GM23338 (cell line): ENCODE data around the gene PPP1R27. TPM values are rescaled to one million over a fixed set of nuclear protein-coding genes. Genes with fewer than 3 reads are reported as not detected.

Source experiments
- ATAC-seq: fragments of 200-7000 bp; cut with Tn5 transposase; 3 replicates; pipeline ENCODE4 v1.9.1; 2020
- DNase-seq: peaks from one replicate; pipeline ENCODE4 v3.0.0-alpha.2; 2015; ENCODE audit warnings: low spot score
- H2AFZ ChIP-seq: fragments of 200-600 bp; sonication (generic); 2 replicates; pipeline ENCODE4 v1.8.0; 2016; ENCODE audit warnings: antibody characterized with exemption, mild to moderate bottlenecking, moderate library complexity
- H3F3A ChIP-seq: fragments of 200-600 bp; sonication (generic); replicated peaks from 2 replicates; pipeline ENCODE4 v1.8.0; 2017; ENCODE audit warnings: antibody characterized with exemption, mixed run types, low read depth
- H3K27ac ChIP-seq: fragments of 200-600 bp; sonication (generic); 2 replicates; pipeline ENCODE4 v1.6.1; 2016; ENCODE audit warnings: low read depth
- H3K27me3 ChIP-seq: fragments of 200-600 bp; sonication (generic); 2 replicates; pipeline ENCODE4 v1.8.0; 2016; ENCODE audit warnings: mild to moderate bottlenecking, mixed run types, moderate library complexity; ENCODE audit not compliant: insufficient read depth
- H3K36me3 ChIP-seq: fragments of 200-600 bp; sonication (generic); 2 replicates; pipeline ENCODE4 v1.8.0; 2016; ENCODE audit warnings: mild to moderate bottlenecking; ENCODE audit not compliant: insufficient read depth
- H3K4me1 ChIP-seq: fragments of 200-600 bp; sonication (generic); 2 replicates; pipeline ENCODE4 v1.8.0; 2016; ENCODE audit warnings: mild to moderate bottlenecking, moderate library complexity; ENCODE audit not compliant: insufficient read depth
- H3K4me2 ChIP-seq: fragments of 200-600 bp; sonication (generic); 2 replicates; pipeline ENCODE4 v1.7.1; 2017; ENCODE audit warnings: mixed run types
- H3K4me3 ChIP-seq: fragments of 200-600 bp; sonication (generic); 2 replicates; pipeline ENCODE4 v1.6.1; 2016; ENCODE audit warnings: mixed run types
- H3K79me2 ChIP-seq: fragments of 200-600 bp; sonication (generic); replicated peaks from 2 replicates; pipeline ENCODE4 v1.8.0; 2017; ENCODE audit warnings: mild to moderate bottlenecking; ENCODE audit not compliant: insufficient read depth
- H3K9me2 ChIP-seq: fragments of 200-600 bp; sonication (generic); 2 replicates; pipeline ENCODE4 v1.8.0; 2017; ENCODE audit not compliant: insufficient read depth
- H4K20me1 ChIP-seq: fragments of 200-600 bp; sonication (generic); replicated peaks from 2 replicates; pipeline ENCODE4 v1.8.0; 2017; ENCODE audit warnings: mild to moderate bottlenecking; ENCODE audit not compliant: insufficient read depth
- H3K27ac Mint-ChIP-seq: 2 replicates; pipeline ENCODE4 v1.8.0; 2020; ENCODE audit warnings: inconsistent platforms, mild to moderate bottlenecking, moderate library complexity, mixed read lengths
- H3K27me3 Mint-ChIP-seq: 3 replicates; pipeline ENCODE4 v1.8.0; 2022; ENCODE audit warnings: low read depth, mild to moderate bottlenecking, moderate library complexity, mixed read lengths, inconsistent platforms; ENCODE audit not compliant: insufficient read depth, poor library complexity
- H3K36me3 Mint-ChIP-seq: 3 replicates; pipeline ENCODE4 v1.8.0; 2021; ENCODE audit warnings: low read depth, mild to moderate bottlenecking, inconsistent platforms, moderate library complexity, mixed read lengths
- H3K4me1 Mint-ChIP-seq: 3 replicates; pipeline ENCODE4 v1.8.0; 2020; ENCODE audit warnings: mild to moderate bottlenecking, inconsistent platforms, mixed read lengths
- H3K4me3 Mint-ChIP-seq: 3 replicates; pipeline ENCODE4 v1.8.0; 2021; ENCODE audit warnings: moderate library complexity, mild to moderate bottlenecking, inconsistent platforms, mixed read lengths
- H3K9me3 Mint-ChIP-seq: 3 replicates; pipeline ENCODE4 v1.8.0; 2020; ENCODE audit warnings: moderate library complexity, mild to moderate bottlenecking, inconsistent platforms, mixed read lengths
- CREB1 ChIP-seq: fragments of 250-450 bp; sonication (Bioruptor Pico); IDR thresholded peaks from 2 replicates; pipeline ENCODE4 v1.5.0; 2020; ENCODE audit warnings: low read depth, mild to moderate bottlenecking, moderate library complexity
- EZH2 ChIP-seq: fragments of 200-600 bp; sonication (generic); IDR thresholded peaks from one replicate; pipeline ENCODE4 v1.8.0; 2017; ENCODE audit warnings: antibody characterized with exemption, mild to moderate bottlenecking, low read depth; ENCODE audit not compliant: unreplicated experiment
- EZH2phosphoT487 ChIP-seq: fragments of 200-600 bp; sonication (generic); IDR thresholded peaks from one replicate; pipeline ENCODE4 v1.8.1; 2018; ENCODE audit warnings: antibody characterized with exemption; ENCODE audit not compliant: unreplicated experiment
- JUNB ChIP-seq: IDR thresholded peaks from one replicate; pipeline ENCODE4 v1.6.1; 2016; ENCODE audit warnings: antibody characterized with exemption; ENCODE audit not compliant: unreplicated experiment
- NANOG ChIP-seq: IDR thresholded peaks from 2 replicates; pipeline ENCODE4 v1.6.1; 2016; ENCODE audit warnings: antibody characterized with exemption, borderline replicate concordance
- STAT1 ChIP-seq: IDR thresholded peaks from one replicate; pipeline ENCODE4 v1.6.1; 2016; ENCODE audit warnings: antibody characterized with exemption; ENCODE audit not compliant: unreplicated experiment
- ZNF114 ChIP-seq: fragments of 250-450 bp; sonication (Bioruptor Pico); IDR thresholded peaks from 2 replicates; pipeline ENCODE4 v1.5.0; 2020; ENCODE audit warnings: mild to moderate bottlenecking, moderate library complexity
- ZNF331 ChIP-seq: fragments of 250-450 bp; sonication (Bioruptor Pico); IDR thresholded peaks from 2 replicates; pipeline ENCODE4 v1.5.0; 2020; ENCODE audit warnings: low read depth, mild to moderate bottlenecking, moderate library complexity
- polyA plus RNA-seq: library from polyadenylated mRNA; unstranded; fragments of >200 nt; fragmentation: Nextera tagmentation; extraction: Ambion mirVana; gene quantifications from 2 replicates; pipeline ENCODE4 v1.2.1, GENCODE V29; 2016
- total RNA-seq: library from RNA; depleted of rRNA; stranded (reverse); fragments of >200 nt; shearing (Covaris generic); gene quantifications from 2 replicates; pipeline ENCODE4 v1.2.3, GENCODE V29; 2014
- TF ChIP-seq, protein P1 (sequence below): IDR thresholded peaks from 2 replicates; pipeline ENCODE4 v1.6.1; 2016; ENCODE audit warnings: antibody characterized with exemption
- TF ChIP-seq, protein P2 (sequence below), 2 experiments: fragments of 200-600 bp in 1 of 2; sonication (generic) in 1 of 2; conservative IDR thresholded peaks; 2 replicates each; pipeline versions ENCODE4 v1.5.1 to v1.6.1; 2016 to 2017; ENCODE audit warnings: antibody characterized with exemption in 2 of 2, low read depth in 2 of 2, mild to moderate bottlenecking in 2 of 2, moderate library complexity in 1 of 2

Gene PPP1R27
- total and polyA plus RNA-seq, 2 experiments from 2014 or later, result 0.65 TPM; not detected in 1

DNA sequence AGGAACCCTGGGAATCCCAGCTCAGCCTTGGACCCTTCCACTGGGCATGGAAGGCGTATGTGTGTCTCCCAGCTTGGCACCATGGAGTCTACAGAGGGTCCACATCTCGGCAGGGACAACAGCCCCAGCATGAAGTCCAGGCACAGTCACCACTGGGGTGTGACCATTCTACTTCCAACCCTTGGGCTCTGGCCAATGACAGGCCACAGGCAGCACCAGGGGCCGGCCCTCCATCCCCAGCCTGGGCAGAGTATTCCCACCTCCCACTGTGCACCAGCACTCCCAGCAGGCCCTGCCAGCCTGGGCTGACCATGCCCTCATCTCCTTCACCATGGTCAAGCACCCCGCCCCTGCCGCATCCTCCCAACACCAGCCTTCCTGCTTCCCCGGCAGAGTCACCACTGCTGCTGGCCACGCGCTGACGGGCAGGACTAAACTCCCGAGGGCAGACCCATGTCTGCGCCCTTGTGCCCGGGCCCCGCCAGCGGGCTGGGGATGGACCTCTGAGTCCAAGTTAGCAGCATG is 9.5 kb upstream of the PPP1R27 start:
- Histone ChIP-seq H2AFZ (no peak overlapping the region), H3K27ac (no peak overlapping the region), H3F3A (peaks cover 8% of the 10 kb centered on the region; the same call in 1 of the 2 replicates), H4K20me1 (peaks cover 6% of the 10 kb centered on the region; the same call in 1 of the 2 replicates), H3K36me3 (peaks cover 7% of the 10 kb centered on the region; the same call in 1 of the 2 replicates), H3K4me3 (no peak overlapping the region), H3K4me2 (no peak overlapping the region), H3K79me2 (no peaks in the 10 kb centered on the region), H3K4me1 (no peaks in the 10 kb centered on the region), H3K9me2 (no peaks in the 10 kb centered on the region), H3K27me3 (no peaks in the 10 kb centered on the region)
- peaks cover 34% of the 10 kb centered on the region for H3K36me3 Mint-ChIP-seq
- no peak overlapping the region for H3K4me3 Mint-ChIP-seq
- H3K4me1 Mint-ChIP-seq, result no peaks in the 10 kb centered on the region; the same call in 2 of the 3 replicates
- peaks cover 2% of the 10 kb centered on the region for H3K27me3 Mint-ChIP-seq
- no peak overlapping the region for H3K27ac Mint-ChIP-seq
- no peaks in the 10 kb centered on the region for H3K9me3 Mint-ChIP-seq
- TF ChIP-seq ZNF331 (CRISPR knock-in tag), result no peak
- no peak for TF ChIP-seq JUNB
- TF ChIP-seq NANOG, result no peak
- TF ChIP-seq EZH2phosphoT487, result no peak
- no peak for TF ChIP-seq EZH2
- no peak for TF ChIP-seq ZNF114
- TF ChIP-seq CREB1 (CRISPR knock-in tag), result no peak
- TF ChIP-seq STAT1, result no peak
- TF ChIP-seq, protein P1, sequence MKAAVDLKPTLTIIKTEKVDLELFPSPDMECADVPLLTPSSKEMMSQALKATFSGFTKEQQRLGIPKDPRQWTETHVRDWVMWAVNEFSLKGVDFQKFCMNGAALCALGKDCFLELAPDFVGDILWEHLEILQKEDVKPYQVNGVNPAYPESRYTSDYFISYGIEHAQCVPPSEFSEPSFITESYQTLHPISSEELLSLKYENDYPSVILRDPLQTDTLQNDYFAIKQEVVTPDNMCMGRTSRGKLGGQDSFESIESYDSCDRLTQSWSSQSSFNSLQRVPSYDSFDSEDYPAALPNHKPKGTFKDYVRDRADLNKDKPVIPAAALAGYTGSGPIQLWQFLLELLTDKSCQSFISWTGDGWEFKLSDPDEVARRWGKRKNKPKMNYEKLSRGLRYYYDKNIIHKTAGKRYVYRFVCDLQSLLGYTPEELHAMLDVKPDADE, result no peak
- DNase-seq (no peak), ATAC-seq (no peak)

DNA sequence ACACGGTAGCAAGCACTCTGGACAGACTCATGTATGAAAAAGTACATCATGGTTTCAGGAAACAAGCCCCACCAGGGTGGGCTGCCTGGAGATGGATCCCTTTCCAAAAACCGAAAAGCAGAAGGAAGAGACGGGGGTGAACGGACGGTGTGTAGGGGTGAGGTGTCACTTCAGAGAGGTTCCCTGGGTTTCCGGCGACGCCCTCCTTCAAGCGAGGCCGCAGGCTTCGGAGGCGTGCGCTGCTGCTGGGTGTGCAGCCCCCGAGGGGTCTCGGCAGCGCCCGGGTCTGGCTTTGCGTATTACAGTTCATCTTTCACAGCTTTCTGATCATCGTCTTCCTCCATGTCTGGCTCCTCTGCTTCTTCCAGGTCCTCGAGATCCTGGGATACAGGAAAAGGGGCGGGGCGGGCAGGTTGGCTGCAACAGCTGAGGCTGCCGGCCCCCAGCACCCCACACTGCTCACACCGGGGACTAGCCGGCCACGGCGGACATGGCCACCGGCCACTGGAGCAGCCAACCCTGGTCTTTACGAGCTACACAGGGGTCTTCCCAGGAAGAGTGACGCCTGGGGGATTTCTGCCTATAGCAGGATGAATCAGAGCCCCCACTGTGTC is 9.0 kb upstream of the PPP1R27 start:
- Histone ChIP-seq H4K20me1 (peaks cover 6% of the 10 kb centered on the region; the same call in 1 of the 2 replicates), H3F3A (peaks cover 8% of the 10 kb centered on the region; the same call in 1 of the 2 replicates), H3K27ac (no peak overlapping the region), H2AFZ (no peak overlapping the region), H3K4me3 (no peak overlapping the region), H3K27me3 (no peaks in the 10 kb centered on the region), H3K36me3 (peaks cover 7% of the 10 kb centered on the region; the same call in 1 of the 2 replicates), H3K4me2 (no peak overlapping the region), H3K4me1 (no peaks in the 10 kb centered on the region), H3K79me2 (no peaks in the 10 kb centered on the region), H3K9me2 (no peaks in the 10 kb centered on the region)
- Mint-ChIP-seq H3K4me1 (peaks cover 1% of the 10 kb centered on the region; the same call in 1 of the 3 replicates), H3K4me3 (no peak overlapping the region), H3K27ac (no peak overlapping the region), H3K27me3 (no peaks in the 10 kb centered on the region), H3K9me3 (no peaks in the 10 kb centered on the region), H3K36me3 (peaks cover 34% of the 10 kb centered on the region)
- ATAC-seq, result no peak
- DNase-seq, result no peak
- no peak for TF ChIP-seq EZH2
- TF ChIP-seq CREB1 (CRISPR knock-in tag), result no peak
- no peak for TF ChIP-seq ZNF331 (CRISPR knock-in tag)
- TF ChIP-seq, protein P2, sequence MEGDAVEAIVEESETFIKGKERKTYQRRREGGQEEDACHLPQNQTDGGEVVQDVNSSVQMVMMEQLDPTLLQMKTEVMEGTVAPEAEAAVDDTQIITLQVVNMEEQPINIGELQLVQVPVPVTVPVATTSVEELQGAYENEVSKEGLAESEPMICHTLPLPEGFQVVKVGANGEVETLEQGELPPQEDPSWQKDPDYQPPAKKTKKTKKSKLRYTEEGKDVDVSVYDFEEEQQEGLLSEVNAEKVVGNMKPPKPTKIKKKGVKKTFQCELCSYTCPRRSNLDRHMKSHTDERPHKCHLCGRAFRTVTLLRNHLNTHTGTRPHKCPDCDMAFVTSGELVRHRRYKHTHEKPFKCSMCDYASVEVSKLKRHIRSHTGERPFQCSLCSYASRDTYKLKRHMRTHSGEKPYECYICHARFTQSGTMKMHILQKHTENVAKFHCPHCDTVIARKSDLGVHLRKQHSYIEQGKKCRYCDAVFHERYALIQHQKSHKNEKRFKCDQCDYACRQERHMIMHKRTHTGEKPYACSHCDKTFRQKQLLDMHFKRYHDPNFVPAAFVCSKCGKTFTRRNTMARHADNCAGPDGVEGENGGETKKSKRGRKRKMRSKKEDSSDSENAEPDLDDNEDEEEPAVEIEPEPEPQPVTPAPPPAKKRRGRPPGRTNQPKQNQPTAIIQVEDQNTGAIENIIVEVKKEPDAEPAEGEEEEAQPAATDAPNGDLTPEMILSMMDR (conservative IDR thresholded peaks at IDR 0.05; ENCODE audit: low read depth in 2 of 2), result no peak
- TF ChIP-seq, protein P1, result no peak
- TF ChIP-seq JUNB, result no peak
